ES-I3 (cell line): ENCODE measurements around the gene BPIFA2.
"Not testable (repeated sequence)": the region's sequence is repeated elsewhere in the genome, so short reads cannot be mapped to it uniquely, and the experiment has no call there.

ENCODE experiments used
- H3K36me3 ChIP-seq: 2 replicates; pipeline ENCODE4 v1.6.1; 2013; ENCODE audit warnings: mild to moderate bottlenecking, low read length, control low read depth, moderate library complexity; ENCODE audit not compliant: insufficient read depth
- H3K4me1 ChIP-seq: 2 replicates; pipeline ENCODE4 v1.6.1; 2013; ENCODE audit warnings: mild to moderate bottlenecking, control low read depth, low read length; ENCODE audit not compliant: insufficient read depth
- H3K9ac ChIP-seq: 2 replicates; pipeline ENCODE4 v1.6.1; 2013; ENCODE audit warnings: low read depth, mild to moderate bottlenecking, low read length, moderate library complexity
- H3K9me3 ChIP-seq: 2 replicates; pipeline ENCODE4 v1.6.1; 2013; ENCODE audit warnings: mild to moderate bottlenecking, low read length, moderate library complexity; ENCODE audit not compliant: control insufficient read depth, insufficient read depth

BPIFA2 gene

DNA sequence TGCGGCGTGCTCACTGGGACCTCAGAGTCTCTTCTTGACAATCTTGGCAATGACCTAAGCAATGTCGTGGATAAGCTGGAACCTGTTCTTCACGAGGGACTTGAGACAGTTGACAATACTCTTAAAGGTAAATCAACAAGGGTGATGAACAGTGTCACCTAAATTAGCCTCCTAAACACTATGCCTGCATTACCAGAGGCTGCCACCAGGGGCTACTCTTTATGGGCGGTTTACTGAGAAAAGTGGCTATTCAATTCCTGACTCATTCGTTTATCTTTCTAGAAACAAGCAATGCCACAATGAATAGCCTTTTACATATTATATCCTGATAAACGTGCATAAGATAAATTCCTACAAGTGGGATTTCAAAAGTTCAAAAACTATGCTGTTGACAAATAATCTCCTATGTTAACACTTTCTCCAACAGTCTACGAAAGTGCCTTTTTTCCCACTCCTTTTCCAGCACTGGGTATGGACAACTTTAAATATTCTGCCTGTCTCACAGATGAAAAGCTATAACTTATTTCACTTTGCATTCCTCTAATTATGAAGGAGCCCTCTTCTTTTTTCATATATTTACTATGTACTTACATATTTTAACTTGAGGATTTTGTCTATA, 1.3 kb downstream of the BPIFA2 start:
- no peaks in the 10 kb centered on the region for H3K4me1 ChIP-seq
- H3K9ac ChIP-seq = no peak overlapping the region
- no peaks in the 10 kb centered on the region for H3K9me3 ChIP-seq
- H3K36me3 ChIP-seq = no peaks in the 10 kb centered on the region

DNA sequence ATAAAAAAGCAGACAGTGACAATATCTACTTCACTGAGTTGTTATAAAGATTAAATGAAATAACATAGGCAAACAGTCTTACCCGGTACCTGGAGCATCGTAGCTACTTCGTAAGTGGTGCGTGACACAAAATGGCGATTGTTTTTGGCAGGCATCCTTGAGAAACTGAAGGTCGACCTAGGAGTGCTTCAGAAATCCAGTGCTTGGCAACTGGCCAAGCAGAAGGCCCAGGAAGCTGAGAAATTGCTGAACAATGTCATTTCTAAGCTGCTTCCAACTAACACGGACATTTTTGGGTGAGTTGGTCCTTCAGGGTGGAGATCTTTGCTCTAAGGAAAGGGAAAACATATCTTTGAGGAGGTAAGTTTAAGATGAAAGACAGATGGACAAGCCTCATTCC, 4.8 kb downstream of the BPIFA2 start:
- no peak overlapping the region for H3K9ac ChIP-seq
- H3K9me3 ChIP-seq = no peaks in the 10 kb centered on the region
- H3K36me3 ChIP-seq = no peaks in the 10 kb centered on the region
- H3K4me1 ChIP-seq = peaks cover 1% of the 10 kb centered on the region; the same call in 1 of the 2 replicates

DNA sequence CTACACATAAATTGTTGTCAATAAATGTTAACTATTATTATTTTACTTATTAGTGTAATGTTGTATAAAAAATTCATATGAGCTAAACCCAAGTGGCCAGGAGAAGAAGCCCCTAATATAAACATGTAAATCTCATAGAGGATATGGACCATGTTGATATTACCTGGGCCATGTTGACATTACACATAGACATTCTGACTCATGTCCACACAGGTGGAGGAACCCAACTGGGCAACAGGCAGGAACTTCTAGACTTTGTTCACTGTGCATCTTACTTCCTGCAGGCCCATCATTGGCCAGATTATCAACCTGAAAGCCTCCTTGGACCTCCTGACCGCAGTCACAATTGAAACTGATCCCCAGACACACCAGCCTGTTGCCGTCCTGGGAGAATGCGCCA, 7.2 kb downstream of the BPIFA2 start:
- Histone ChIP-seq H3K9me3 (no peaks in the 10 kb centered on the region), H3K9ac (no peak overlapping the region), H3K4me1 (peaks cover 12% of the 10 kb centered on the region; the same call in 1 of the 2 replicates), H3K36me3 (no peaks in the 10 kb centered on the region)

DNA sequence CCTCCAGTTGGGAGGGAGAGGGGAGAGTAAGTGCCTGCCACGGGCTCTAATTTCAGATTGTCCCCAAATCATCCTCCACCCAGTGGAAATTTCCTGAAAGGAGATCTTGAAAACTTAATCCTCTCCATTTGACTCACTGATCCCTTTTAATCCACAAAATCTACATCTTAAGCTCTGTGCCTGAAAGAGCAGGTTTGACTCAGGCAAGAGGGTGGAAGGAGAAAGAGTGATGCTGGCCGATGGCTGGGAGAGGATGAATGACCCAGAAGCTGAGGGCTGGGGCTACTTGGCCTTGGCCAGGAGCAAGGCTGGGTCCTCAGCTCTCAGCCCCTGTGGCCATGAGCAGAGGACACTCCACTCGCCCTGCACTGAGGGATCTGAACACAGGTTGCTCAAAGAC, 8.1 kb downstream of the BPIFA2 start:
- Histone ChIP-seq H3K9me3 (no peaks in the 10 kb centered on the region), H3K36me3 (no peaks in the 10 kb centered on the region), H3K4me1 (peaks cover 12% of the 10 kb centered on the region; the same call in 1 of the 2 replicates), H3K9ac (no peak overlapping the region)

DNA sequence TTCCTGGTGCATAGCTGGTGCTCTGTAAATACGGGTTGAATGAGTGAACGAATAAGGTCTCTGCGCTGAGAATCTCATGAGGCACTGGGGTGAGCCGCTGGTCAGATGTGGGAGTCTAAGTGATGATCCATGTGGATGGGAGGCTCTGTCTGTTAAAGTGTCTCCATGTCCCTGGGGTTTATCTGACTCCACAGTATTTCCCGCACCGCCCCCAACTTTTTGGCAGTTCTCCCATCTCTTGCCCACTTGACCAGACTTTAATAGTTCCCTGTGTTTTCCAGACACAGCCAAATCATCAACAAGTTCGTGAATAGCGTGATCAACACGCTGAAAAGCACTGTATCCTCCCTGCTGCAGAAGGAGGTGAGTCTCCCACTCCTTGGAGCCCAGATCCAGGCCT, 9.9 kb downstream of the BPIFA2 start:
- H3K9me3 ChIP-seq = no peaks in the 10 kb centered on the region
- no peak overlapping the region for H3K9ac ChIP-seq
- H3K4me1 ChIP-seq = peaks cover 12% of the 10 kb centered on the region; the same call in 1 of the 2 replicates
- H3K36me3 ChIP-seq = no peaks in the 10 kb centered on the region

DNA sequence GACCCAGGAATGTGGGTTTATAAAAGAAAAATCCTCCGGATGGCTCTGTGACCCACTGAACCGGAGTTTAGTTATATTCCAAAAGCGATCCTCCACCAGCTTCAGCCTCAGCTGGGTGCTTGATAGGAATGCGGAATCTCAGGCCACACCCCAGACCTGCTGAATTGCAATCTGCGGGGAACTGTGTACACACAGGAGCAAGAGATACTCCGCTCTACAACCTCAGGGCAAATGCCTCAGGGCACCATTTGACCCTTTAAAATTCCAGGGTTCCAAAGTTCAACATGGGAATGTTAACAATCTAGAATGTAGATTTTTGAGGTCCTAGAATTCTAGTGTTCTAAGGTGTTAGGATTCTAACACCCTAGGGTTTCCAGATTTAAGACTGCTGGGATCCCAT, 10.8 kb downstream of the BPIFA2 start:
- Histone ChIP-seq H3K9me3 (no peaks in the 10 kb centered on the region), H3K4me1 (peaks cover 12% of the 10 kb centered on the region; the same call in 1 of the 2 replicates), H3K36me3 (no peaks in the 10 kb centered on the region), H3K9ac (no peak overlapping the region)

DNA sequence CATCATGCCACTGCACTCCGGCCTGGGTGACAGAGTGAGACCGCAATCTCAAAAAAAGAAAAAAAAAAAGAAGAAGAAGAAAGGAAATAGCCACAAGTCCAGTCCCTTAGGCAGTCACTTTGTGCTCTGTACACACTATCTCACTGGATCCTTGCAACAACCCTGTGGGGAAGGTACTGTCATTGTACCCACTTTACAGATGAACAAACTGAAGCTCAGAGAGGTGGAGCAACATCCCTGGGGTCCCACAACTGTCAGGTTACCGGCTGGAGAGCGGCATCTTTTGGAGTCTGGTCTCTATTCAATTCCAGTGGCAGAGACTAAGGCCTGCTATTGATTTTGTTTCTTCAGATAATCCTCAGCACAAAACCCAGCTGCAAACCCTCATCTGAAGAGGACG, 12.2 kb downstream of the BPIFA2 start:
- no peaks in the 10 kb centered on the region for H3K9me3 ChIP-seq
- no peak overlapping the region for H3K9ac ChIP-seq
- H3K36me3 ChIP-seq = no peaks in the 10 kb centered on the region
- H3K4me1 ChIP-seq = peaks cover 12% of the 10 kb centered on the region; the same call in 1 of the 2 replicates

DNA sequence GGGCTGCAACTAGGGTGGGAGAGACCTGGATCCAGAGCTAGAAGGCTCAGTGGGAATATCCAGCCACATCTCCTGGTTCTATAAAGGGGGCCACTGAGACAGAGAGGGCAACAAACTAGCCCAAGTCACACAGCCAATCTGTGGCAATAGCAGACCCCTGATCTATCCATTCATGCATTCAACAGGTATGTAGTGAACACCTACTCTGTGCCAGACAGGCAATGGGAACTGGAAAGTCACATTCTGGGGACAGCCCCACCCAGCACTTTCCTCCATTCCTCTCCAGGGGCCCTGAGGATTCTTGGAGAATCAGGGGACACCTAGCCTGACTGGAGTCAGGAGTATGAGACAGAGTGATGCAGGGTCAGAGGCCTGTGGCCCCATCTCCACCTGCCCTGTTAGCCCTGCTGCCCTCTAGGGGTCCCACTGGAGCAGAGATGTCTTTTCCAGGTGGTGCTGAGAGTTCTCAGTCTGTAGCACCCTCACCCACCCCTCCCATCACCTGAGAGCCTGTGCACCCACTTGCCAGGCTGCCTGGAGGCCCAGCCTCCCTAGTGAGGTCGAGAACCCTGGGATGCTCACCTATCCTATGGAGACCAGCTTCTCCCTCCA, 13.6 kb downstream of the BPIFA2 start:
- no peaks in the 10 kb centered on the region for H3K9me3 ChIP-seq
- peaks cover 12% of the 10 kb centered on the region; the same call in 1 of the 2 replicates for H3K4me1 ChIP-seq
- H3K9ac ChIP-seq = no peak overlapping the region
- H3K36me3 ChIP-seq = no peaks in the 10 kb centered on the region

DNA sequence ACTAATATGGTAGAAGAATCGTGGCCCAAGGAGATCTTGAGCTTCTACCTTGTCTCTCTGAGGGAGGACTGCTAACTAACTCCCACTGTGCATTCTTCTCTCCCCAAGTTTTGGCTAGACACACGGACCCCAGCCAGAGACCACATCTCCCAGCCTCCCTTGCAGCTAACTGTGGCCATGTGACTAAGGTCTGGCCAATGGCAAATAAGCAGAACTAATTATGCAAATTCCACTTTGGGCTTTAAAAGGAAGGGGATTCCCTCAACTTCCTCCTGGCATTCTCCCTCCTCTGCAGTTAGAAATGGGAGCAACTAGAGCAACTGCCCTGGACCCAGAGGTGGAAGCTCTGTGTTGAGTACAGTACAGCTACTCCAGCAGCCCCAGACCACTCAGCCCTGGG, 15.4 kb downstream of the BPIFA2 start:
- no peak overlapping the region for H3K9ac ChIP-seq
- peaks cover 6% of the 10 kb centered on the region; the same call in 1 of the 2 replicates for H3K4me1 ChIP-seq
- H3K9me3 ChIP-seq = no peaks in the 10 kb centered on the region
- no peaks in the 10 kb centered on the region for H3K36me3 ChIP-seq

DNA sequence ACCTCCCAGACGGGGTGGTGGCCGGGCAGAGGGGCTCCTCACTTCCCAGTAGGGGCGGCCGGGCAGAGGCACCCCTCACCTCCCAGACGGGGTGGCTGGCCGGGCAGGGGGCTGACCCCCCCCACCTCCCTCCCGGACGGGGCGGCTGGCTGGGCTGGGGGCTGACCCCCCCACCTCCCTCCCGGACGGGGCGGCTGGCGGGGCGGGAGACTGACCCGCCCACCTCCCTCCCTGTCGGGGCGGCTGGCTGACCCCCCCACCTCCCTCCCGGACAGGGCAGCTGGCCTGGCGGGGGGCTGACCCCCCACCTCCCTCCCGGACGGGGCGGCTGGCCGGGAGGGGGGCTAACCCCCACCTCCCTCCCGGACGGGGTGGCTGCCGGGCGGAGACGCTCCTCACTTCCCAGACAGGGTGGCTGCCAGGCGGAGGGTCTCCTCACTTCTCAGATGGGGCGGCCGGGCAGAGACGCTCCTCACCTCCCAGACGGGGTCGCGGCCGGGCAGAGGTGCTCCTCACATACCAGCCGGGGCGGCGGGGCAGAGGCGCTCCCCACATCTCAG, 17.2 kb downstream of the BPIFA2 start:
- not testable (repeated sequence) for H3K9ac ChIP-seq, H3K36me3 ChIP-seq, H3K9me3 ChIP-seq, H3K4me1 ChIP-seq

DNA sequence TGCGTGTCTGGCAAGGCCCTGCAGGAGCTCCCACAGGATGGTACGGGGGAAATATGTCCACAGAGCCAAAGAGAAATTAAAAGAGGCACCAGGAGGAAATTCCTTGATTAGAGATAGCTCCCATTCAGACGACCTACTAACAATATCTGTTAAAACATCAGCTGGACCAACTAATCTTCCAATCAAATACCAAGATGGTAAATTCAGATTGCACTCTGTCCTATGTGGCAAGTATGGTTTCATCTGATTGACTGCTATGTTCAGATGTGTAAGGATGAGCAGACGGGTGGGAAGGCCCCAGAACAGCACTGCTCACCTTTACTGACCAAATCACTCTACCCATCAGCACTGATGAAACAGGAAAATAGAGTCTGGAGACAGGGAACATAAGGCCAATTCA, 19.5 kb downstream of the BPIFA2 start:
- H3K4me1 ChIP-seq = no peaks in the 10 kb centered on the region
- H3K9ac ChIP-seq = no peak overlapping the region
- no peaks in the 10 kb centered on the region for H3K36me3 ChIP-seq
- no peaks in the 10 kb centered on the region for H3K9me3 ChIP-seq

DNA sequence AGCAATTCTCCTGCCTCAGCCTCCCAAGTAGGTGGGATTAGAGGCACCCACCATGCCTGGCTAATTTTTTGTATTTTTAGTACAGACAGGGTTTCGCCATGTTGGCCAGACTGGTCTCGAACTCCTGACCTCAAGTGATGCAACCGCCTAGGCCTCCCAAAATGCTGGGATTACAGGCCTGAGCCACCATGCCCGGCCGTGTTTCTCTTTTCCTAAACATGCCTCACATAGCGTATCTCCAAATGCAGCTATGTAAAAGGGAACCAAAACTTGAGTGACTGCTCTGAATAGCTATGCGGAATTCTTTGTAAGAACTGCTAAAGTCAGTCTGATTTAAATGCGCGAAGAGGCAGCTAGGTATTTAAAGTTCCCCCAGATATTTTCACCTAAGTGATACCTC, 20.5 kb downstream of the BPIFA2 start:
- H3K9ac ChIP-seq = no peak overlapping the region
- no peaks in the 10 kb centered on the region for H3K9me3 ChIP-seq
- no peaks in the 10 kb centered on the region for H3K36me3 ChIP-seq
- no peaks in the 10 kb centered on the region for H3K4me1 ChIP-seq

DNA sequence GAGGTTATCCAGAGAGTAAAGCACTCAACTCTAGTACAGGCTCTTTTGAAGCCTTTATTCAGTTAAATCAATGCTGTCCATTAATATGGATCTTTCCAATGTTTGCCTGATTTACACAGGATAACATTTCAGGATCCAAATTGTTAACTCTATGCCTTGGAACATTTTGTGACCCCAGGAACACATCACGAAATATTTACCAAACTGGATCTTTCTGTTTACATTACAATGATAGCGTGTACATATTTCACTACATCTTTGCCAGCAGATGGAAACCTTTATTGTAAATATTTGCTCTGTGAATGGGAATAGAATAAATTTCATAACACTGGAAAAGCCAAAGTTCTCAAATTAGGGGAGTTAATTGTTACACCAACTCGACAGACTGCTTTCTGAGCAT, 23.5 kb downstream of the BPIFA2 start:
- no peaks in the 10 kb centered on the region for H3K9me3 ChIP-seq
- H3K9ac ChIP-seq = no peak overlapping the region
- H3K36me3 ChIP-seq = no peaks in the 10 kb centered on the region
- no peaks in the 10 kb centered on the region for H3K4me1 ChIP-seq

DNA sequence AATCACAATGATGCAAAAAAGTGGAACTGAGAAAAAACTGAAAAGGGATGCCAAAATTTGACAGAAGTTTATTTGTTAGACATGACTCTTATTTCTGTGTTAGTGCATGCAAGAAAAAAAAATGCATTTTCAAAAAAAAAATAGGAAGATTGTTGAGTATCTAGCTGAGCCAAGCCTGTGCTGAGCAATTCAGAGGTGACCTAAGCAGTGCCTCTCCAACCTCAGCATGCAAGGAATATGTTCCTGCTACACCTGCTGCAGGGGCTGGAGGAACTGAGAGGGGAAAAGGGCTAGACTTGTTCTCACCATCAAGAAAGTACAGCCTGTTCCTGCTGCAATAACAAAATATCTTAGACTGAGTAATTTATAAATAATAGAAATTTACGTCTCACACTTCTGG, 24.0 kb downstream of the BPIFA2 start:
- no peaks in the 10 kb centered on the region for H3K4me1 ChIP-seq
- no peaks in the 10 kb centered on the region for H3K36me3 ChIP-seq
- H3K9me3 ChIP-seq = no peaks in the 10 kb centered on the region
- no peak overlapping the region for H3K9ac ChIP-seq

DNA sequence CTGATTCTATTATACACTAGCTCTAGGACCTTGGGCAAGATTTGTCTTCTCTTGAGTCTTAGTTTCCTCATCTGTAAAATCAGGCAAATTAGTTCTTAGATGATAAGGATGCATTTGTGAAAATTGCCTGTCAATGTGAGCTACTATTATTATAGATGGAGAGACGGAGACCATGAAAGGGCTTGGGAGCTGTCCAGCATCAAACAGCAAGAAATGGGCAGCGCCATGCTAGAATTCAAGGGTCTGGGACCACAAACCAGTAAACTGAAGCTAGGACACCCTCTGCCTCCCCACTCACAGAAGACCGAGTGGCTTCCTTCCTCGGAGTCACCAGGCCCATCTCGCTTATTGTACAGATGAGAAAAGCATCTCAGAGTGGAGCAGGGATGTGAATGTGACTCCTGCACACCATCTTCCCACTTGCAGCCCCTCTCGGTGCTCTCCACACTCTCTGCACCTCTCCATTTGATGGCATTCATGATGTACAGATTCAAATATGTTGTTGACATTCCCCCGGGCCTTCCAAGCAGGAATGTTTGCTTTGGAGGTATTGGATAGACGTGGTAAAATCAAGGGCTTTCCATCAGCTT, 25.0 kb downstream of the BPIFA2 start:
- no peaks in the 10 kb centered on the region for H3K36me3 ChIP-seq
- no peaks in the 10 kb centered on the region for H3K4me1 ChIP-seq
- no peak overlapping the region for H3K9ac ChIP-seq
- H3K9me3 ChIP-seq = no peaks in the 10 kb centered on the region
